ENCODE measurements around the gene BEGAIN. TPM values are rescaled to one million over a fixed set of nuclear protein-coding genes. Genes with fewer than 3 reads are reported as not detected.

Gene BEGAIN
- total RNA-seq, 4 donors from 2014 or later, result 3.5 to 7.1 (median 6.6) TPM

- no peak overlapping the region for H3K4me3 ChIP-seq
- no peaks in the 10 kb centered on the region for H3K27me3 ChIP-seq
- intact Hi-C loops (cut with DNase I), result no loop called here
- peaks cover 0 to 40% (median 30%) of the 10 kb centered on the region in 4 donors for H3K36me3 ChIP-seq
- DNase-seq (ENCODE audit: extremely low spot score), result peak; percentile 72
- WGBS, result 93% methylated on average over 15 of the region's 16 CpGs
- H3K9me3 ChIP-seq, result no peaks in the 10 kb centered on the region
- H3K4me1 ChIP-seq, result peaks cover 8 to 33% (median 26%) of the 10 kb centered on the region in 4 donors
- H3K27ac ChIP-seq (replicated peaks in 1 of 4), result no peak overlapping the region
- no peak for TF ChIP-seq POLR2AphosphoS5 (IDR thresholded peaks at IDR 0.05)
Measured at GRCh38 chr14:100531152-100532121, 55.8 kb downstream of the BEGAIN start.

- Histone ChIP-seq H3K4me3 (no peak overlapping the region), H3K27ac (replicated peaks in 1 of 4) (no peak overlapping the region), H3K4me1 (peaks cover 8 to 33% (median 26%) of the 10 kb centered on the region in 4 donors), H3K27me3 (no peaks in the 10 kb centered on the region), H3K9me3 (no peaks in the 10 kb centered on the region), H3K36me3 (peaks cover 0 to 50% (median 37%) of the 10 kb centered on the region in 4 donors)
- no peak for DNase-seq (ENCODE audit: extremely low spot score)
- 99% methylated on average over 9 of the region's 13 CpGs for WGBS
- TF ChIP-seq POLR2AphosphoS5 (IDR thresholded peaks at IDR 0.05), result no peak
- no peak for TF ChIP-seq CTCF (IDR thresholded peaks at IDR 0.05)
- no peak for TF ChIP-seq EP300 (IDR thresholded peaks at IDR 0.05)
- no peak for TF ChIP-seq POLR2A (IDR thresholded peaks at IDR 0.05; ENCODE audit: low read depth)
- intact Hi-C loops (cut with DNase I), result no loop called here
Measured at GRCh38 chr14:100530270-100531072, 56.7 kb downstream of the BEGAIN start.

DNA sequence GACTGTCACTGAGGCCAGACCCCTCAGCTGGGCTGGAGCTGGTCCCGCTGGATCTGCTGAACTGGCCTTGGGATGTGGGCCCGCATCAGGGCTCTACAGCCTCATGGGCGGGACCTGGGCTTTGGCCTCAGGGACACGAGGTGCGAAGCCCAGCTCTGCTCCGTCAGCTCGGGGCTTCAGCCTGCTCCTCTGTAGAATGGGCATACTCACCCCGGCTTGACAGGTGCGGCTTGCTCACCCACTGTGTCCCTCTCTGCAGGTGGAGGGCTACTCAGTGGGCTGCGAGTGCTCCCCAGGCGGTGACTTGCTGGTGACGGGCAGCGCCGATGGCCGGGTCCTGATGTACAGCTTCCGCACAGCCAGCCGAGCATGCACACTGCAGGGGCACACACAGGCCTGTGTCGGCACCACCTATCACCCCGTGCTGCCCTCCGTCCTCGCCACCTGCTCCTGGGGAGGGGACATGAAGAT, 57.6 kb downstream of the BEGAIN start:
- intact Hi-C loops (cut with DNase I), result loop anchor here (5.0 kb wide), 2 partner anchors 123 to 142 kb away; no protein-coding TSS in a partner anchor
- peaks cover 8 to 25% (median 24%) of the 10 kb centered on the region in 4 donors for H3K4me1 ChIP-seq
- H3K27ac ChIP-seq (replicated peaks in 1 of 4), result no peak overlapping the region
- H3K9me3 ChIP-seq, result no peaks in the 10 kb centered on the region
- no CpG with 5 or more reads among the region's 21 CpGs for WGBS
- H3K36me3 ChIP-seq, result peaks cover 0 to 53% (median 37%) of the 10 kb centered on the region in 4 donors
- DNase-seq (ENCODE audit: extremely low spot score), result peak; percentile 47
- no peak for TF ChIP-seq EP300 (IDR thresholded peaks at IDR 0.05)
- no peak for TF ChIP-seq CTCF (IDR thresholded peaks at IDR 0.05)
- H3K4me3 ChIP-seq, result no peak overlapping the region
- H3K27me3 ChIP-seq, result no peaks in the 10 kb centered on the region

GRCh38 chr14:100528962-100529560, 58.2 kb downstream of the BEGAIN start:
- TF ChIP-seq CTCF (IDR thresholded peaks at IDR 0.05), result no peak
- no peak for TF ChIP-seq POLR2AphosphoS5 (IDR thresholded peaks at IDR 0.05)
- TF ChIP-seq EP300 (IDR thresholded peaks at IDR 0.05), result no peak
- TF ChIP-seq POLR2A (IDR thresholded peaks at IDR 0.05; ENCODE audit: low read depth), result no peak
- intact Hi-C loops (cut with DNase I), result loop anchor here (5.0 kb wide), 2 partner anchors 123 to 142 kb away; no protein-coding TSS in a partner anchor
- no peaks in the 10 kb centered on the region for H3K9me3 ChIP-seq
- H3K27ac ChIP-seq (replicated peaks in 1 of 4), result no peak overlapping the region
- H3K36me3 ChIP-seq, result peaks cover 0 to 53% (median 37%) of the 10 kb centered on the region in 4 donors
- H3K27me3 ChIP-seq, result no peaks in the 10 kb centered on the region
- WGBS, result 99% methylated on average over 8 of the region's 10 CpGs
- peak; percentile 89 for DNase-seq (ENCODE audit: extremely low spot score)
- H3K4me1 ChIP-seq, result peaks cover 8 to 20% (median 18%) of the 10 kb centered on the region in 4 donors
- no peak overlapping the region for H3K4me3 ChIP-seq

All from esophagus muscularis mucosa (tissue), 4 donors.